ENCODE measurements around the gene EXOSC5.
"Not testable (repeated sequence)": the region's sequence is repeated elsewhere in the genome, so short reads cannot be mapped to it uniquely, and the experiment has no call there.

The EXOSC5 gene

DNA sequence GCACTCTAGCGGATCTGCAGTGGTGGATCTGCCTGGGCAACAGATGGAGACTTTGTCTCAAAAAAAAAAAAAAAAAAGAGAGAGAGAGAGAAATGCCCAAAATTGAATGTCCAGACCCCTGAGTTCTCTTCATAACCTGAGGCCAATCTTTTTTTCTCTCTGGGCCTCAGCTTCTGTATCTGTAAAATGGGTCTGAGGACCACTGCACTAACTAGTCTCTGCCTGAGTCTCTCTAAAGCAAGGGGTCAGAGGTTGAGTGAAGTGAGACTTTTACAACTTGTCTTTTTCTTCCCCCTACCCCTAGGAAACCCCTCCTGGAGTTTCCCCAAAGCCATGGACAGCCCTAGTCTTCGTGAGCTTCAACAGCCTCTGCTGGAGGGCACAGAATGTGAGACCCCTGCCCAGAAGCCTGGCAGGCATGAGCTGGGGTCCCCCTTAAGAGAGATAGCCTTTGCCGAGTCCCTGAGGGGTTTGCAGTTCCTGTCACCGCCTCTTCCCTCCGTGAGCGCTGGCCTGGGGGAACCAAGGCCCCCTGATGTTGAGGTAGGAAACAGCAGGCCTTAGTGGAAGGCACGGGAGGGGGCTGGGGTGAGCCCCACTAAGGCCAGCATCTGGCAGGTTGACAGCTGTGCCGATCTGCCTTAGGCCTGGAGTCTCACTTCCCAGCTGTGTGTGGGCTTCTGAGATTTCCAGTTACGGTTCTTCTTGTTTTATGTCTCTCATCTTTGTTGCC, 19.0 kb downstream of the EXOSC5 start:
- TF ChIP-seq, protein P1, sequence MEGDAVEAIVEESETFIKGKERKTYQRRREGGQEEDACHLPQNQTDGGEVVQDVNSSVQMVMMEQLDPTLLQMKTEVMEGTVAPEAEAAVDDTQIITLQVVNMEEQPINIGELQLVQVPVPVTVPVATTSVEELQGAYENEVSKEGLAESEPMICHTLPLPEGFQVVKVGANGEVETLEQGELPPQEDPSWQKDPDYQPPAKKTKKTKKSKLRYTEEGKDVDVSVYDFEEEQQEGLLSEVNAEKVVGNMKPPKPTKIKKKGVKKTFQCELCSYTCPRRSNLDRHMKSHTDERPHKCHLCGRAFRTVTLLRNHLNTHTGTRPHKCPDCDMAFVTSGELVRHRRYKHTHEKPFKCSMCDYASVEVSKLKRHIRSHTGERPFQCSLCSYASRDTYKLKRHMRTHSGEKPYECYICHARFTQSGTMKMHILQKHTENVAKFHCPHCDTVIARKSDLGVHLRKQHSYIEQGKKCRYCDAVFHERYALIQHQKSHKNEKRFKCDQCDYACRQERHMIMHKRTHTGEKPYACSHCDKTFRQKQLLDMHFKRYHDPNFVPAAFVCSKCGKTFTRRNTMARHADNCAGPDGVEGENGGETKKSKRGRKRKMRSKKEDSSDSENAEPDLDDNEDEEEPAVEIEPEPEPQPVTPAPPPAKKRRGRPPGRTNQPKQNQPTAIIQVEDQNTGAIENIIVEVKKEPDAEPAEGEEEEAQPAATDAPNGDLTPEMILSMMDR (IDR thresholded peaks at IDR 0.05; ENCODE audit: borderline replicate concordance, insufficient read depth, low read depth, low read length) = peak; percentile 76
- no peak overlapping the region for H3K4me3 ChIP-seq (ENCODE audit: low read depth, low read length)

DNA sequence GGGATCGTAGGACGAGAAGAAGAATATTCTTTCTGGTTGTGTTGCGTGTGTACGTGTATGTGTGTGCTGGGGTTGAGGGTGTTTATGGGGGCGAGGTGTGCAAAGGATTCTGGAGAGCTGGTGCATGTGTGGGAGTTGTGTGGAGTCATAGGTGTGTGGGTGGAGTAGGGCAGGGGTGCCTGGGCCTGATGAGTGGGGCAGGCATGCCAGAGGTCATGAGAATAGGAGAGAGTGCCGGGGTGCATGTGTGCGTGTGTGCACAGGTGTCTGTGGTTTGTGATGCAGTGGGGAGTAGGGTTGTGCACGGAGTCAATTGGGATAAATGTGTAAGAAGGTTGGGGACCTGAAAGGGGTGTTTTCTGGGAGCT, 20.2 kb downstream of the EXOSC5 start:
- no peak overlapping the region for H3K4me3 ChIP-seq (ENCODE audit: low read depth, low read length)
- TF ChIP-seq, protein P1 (IDR thresholded peaks at IDR 0.05; ENCODE audit: borderline replicate concordance, insufficient read depth, low read depth, low read length) = no peak

DNA sequence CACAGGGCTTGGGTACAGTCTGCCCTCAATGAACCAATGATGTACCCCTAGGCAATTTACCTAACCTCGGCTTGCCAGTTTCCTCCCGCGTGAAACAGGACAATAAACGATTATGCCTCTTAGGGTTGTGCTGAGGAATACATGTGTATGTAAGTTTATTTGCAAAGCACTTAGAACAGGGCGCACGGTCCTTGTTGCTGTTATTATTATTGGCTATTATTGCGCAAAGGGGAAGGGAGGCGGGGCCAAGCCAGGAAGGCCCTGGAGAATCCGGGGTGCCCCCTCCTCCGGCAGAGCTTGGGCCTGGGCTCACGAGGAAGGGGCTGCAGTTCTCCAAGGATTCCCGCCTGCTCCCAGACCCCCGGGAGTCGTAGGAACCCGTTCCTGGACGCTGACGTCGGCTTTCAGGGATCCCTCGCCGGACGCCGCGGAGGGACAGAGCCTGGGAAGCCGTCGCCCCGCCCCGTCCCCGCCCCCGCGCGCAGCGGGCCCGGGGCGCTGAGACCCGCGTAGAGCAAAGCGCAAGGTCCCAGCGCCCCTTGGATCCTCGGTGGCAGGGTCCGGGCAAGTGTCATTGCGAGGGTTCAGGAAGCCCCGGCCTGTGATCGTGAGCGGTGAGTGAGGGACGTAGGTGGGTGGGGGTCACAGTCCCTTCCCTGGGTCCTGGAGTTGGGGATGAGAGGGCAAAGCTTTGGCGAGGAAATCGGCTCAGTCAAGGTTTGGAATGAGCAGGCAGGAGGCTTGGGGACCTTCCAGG, 20.7 kb downstream of the EXOSC5 start, which contains the start of gene TMEM91:
TMEM91 (plus strand) TSS at position 293 of the 757 bp plus-strand sequence. CDS start 1,777 bp downstream, outside the sequence.
- peak within 1 kb of the TSS; percentile 38 for H3K4me3 ChIP-seq (ENCODE audit: low read depth, low read length)
- TF ChIP-seq, protein P1 (IDR thresholded peaks at IDR 0.05; ENCODE audit: borderline replicate concordance, insufficient read depth, low read depth, low read length) = no peak

DNA sequence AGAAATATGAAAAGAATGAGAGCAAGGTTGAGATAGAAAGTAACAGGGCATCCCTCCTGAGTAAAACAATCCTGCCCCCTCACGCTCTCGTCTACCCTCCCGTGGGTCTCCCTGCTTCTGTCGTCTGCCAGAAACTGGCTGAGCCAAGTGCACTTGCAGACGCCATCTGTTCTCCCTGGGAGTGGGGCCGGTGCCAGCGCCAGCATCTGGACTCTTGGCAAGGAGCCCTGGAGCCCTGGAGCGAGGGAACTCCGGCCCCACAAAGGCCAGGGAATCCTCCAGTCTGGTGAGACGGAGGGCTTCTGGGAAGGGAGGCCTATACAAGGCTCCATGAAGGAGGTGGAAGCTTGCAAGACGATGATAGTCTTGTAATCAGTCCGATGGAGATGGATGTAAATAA, 23.2 kb downstream of the EXOSC5 start:
- no peak overlapping the region for H3K4me3 ChIP-seq (ENCODE audit: low read depth, low read length)
- TF ChIP-seq, protein P1 (IDR thresholded peaks at IDR 0.05; ENCODE audit: borderline replicate concordance, insufficient read depth, low read depth, low read length) = no peak

DNA sequence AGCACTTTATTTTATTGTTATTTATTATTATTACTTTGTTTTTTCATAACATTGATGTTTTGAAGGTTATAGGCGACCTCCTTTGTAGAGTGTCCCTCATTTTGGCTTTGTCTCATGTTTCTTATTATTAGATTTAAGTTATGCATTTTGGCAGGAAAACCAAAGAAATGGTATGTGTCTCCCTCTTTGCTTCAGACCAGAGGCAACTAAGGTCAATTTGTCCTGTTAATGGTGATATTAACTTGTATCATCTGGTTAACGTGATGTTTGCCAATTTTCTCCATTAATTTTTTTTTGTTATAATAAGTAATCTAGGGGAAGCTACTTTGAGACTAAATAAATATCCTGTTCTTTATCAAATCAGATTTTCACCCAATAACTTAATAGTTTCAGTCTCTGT, 24.7 kb downstream of the EXOSC5 start:
- no peak overlapping the region for H3K4me3 ChIP-seq (ENCODE audit: low read depth, low read length)
- TF ChIP-seq, protein P1 (IDR thresholded peaks at IDR 0.05; ENCODE audit: borderline replicate concordance, insufficient read depth, low read depth, low read length) = no peak

DNA sequence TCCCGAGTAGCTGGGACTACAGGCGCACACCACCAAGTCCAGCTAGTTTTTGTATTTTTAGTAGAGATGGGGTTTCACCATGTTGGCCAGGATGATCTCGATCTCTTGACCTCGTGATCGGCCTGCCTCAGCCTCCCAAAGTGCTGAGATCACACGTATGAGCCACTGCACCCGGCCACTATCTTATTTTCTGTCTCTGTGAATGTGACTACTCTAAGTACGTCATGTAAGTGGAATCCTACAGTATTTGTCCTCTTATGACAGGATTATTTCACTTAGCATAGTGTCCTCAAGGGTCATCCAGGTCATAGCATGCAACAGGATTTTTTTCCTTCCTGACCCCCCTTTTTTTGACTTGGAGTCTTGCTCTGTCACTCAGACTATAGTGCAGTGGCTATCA, 25.6 kb downstream of the EXOSC5 start:
- no peak overlapping the region for H3K4me3 ChIP-seq (ENCODE audit: low read depth, low read length)
- TF ChIP-seq, protein P1 (IDR thresholded peaks at IDR 0.05; ENCODE audit: borderline replicate concordance, insufficient read depth, low read depth, low read length) = no peak

DNA sequence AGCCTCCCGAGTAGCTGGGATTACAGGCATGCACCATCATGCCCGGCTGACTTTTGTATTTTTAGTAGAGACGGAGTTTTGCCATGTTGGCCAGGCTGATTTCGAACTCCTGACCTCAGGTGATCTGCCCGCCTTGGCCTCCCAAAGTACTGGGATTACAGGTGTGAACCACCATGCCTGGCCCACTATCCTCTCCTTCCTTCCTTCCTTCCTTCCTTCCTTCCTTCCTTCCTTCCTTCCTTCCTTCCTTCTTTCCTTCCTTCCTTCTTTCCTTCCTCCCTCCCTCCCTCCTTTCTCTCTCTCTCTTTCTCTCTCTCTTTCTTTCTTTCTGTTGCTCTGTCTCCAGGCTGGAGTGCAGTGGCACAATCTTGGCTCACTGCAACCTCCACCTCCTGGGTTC, 26.0 kb downstream of the EXOSC5 start:
- H3K4me3 ChIP-seq (ENCODE audit: low read depth, low read length) = not testable (repeated sequence)
